ENCODE measurements around the gene PLPPR3. TPM values are rescaled to one million over a fixed set of nuclear protein-coding genes. Genes with fewer than 3 reads are reported as not detected.

PLPPR3 gene
- total RNA-seq, 1 experiment from 2014 or later, result 57.9 TPM

DNA sequence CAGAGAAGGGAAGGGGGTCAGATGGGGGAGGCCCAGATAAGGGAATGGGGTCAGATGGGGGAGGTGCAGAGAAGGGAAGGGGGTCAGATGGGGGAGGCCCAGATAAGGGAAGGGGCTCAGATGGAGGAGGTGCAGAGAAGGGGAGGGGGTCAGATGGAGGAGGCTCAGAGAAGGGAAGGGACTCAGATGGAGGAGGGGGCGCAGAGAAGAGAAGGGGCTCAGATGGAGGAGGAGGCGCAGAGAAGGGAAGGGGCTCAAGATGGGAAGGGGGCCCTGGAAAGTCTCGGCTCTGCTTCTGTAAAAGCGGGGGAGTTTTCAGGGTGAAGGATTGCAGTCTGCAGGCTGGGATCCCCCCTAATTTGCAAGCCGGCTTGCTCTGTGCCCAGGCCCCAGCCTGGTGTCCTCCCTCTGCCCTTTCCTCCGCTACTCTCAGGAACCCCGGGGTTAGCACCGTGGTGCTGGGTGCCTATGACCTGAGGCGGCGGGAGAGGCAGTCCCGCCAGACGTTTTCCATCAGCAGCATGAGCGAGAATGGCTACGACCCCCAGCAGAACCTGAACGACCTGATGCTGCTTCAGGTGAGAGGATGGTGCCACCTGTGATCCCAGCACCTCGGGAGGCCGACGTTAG lies 7.5 kb upstream of the PLPPR3 start:
- WGBS (ENCODE audit: extremely low coverage, insufficient read length, low lambda C conversion rate), result no CpG with 5 or more reads among the region's 18 CpGs
- no peak overlapping the region for H3K27ac ChIP-seq (ENCODE audit: insufficient read length, low read depth, low read length)
- H3K9ac ChIP-seq (ENCODE audit: extremely low read depth, insufficient read length, low read length), result no peak overlapping the region
- H3K56ac ChIP-seq (ENCODE audit: insufficient read length, low read depth, low read length), result no peak overlapping the region
- no peak overlapping the region for H2AK5ac ChIP-seq (ENCODE audit: insufficient read length, low read length)
- H4K20me1 ChIP-seq (ENCODE audit: control insufficient read depth, insufficient read depth, insufficient read length), result no peaks in the 10 kb centered on the region
- no peak overlapping the region for H3K14ac ChIP-seq (ENCODE audit: insufficient read depth, low read length)
- Mint-ChIP-seq H3K27ac (no peak overlapping the region), H3K4me3 (no peak overlapping the region), H3K27me3 (ENCODE audit: low read depth) (peaks cover 3% of the 10 kb centered on the region; the same call in 1 of the 2 replicates), H3K9me3 (no peaks in the 10 kb centered on the region), H3K36me3 (ENCODE audit: insufficient read depth in 1 of 3, low read depth in 3 of 3) (no peaks in the 10 kb centered on the region), H3K4me1 (0 out of 4 replicates have a peak, but pooled peaks cover 0 to 3% of the 10 kb centered on the region in 2 experiments)
- no peak overlapping the region for H3K4me2 ChIP-seq (ENCODE audit: insufficient read depth, insufficient read length, low read length)
- H3K23ac ChIP-seq (ENCODE audit: insufficient read length, low read depth, low read length), result no peak overlapping the region
- H4K5ac ChIP-seq (ENCODE audit: insufficient read length, low read depth, low read length), result no peak overlapping the region
- no peaks in the 10 kb centered on the region for H3K79me2 ChIP-seq (ENCODE audit: insufficient read depth, low read length)
- no peaks in the 10 kb centered on the region for H3K4me1 ChIP-seq (ENCODE audit: insufficient read depth, low read length)
- H3K4ac ChIP-seq (ENCODE audit: low read depth, low read length), result no peak overlapping the region
- H2AFZ ChIP-seq (ENCODE audit: low read length), result no peak overlapping the region
- no peaks in the 10 kb centered on the region for H3K27me3 ChIP-seq (ENCODE audit: insufficient read depth, low read length)
- no peak overlapping the region for H2BK120ac ChIP-seq (ENCODE audit: low read depth, low read length, poor library complexity, severe bottlenecking)
- H3K79me1 ChIP-seq (ENCODE audit: insufficient read depth, low read depth, low read length, poor library complexity, severe bottlenecking), result no peaks in the 10 kb centered on the region
- H3T11ph ChIP-seq (ENCODE audit: low read length), result no peak overlapping the region
- H3K9me3 ChIP-seq (ENCODE audit: control insufficient read depth, low read depth, low read length), result no peaks in the 10 kb centered on the region
- no peak overlapping the region for H4K8ac ChIP-seq (replicated peaks; ENCODE audit: insufficient read length, low read depth, low read length)
- no peak for DNase-seq
- H2BK12ac ChIP-seq (ENCODE audit: insufficient read length, low read depth, low read length), result no peak overlapping the region
- H2BK20ac ChIP-seq (ENCODE audit: low read depth, low read length, poor library complexity, severe bottlenecking), result no peak overlapping the region
- no peak overlapping the region for H4K91ac ChIP-seq (ENCODE audit: insufficient read length, low read depth, low read length)
- no peak overlapping the region for H2BK15ac ChIP-seq (ENCODE audit: low read depth, low read length)
- H2BK5ac ChIP-seq (ENCODE audit: insufficient read length, low read length), result no peak overlapping the region
- H3K23me2 ChIP-seq (ENCODE audit: insufficient read length, low read depth, low read length, poor library complexity, severe bottlenecking), result no peaks in the 10 kb centered on the region
- no peak for TF ChIP-seq CTCF (conservative IDR thresholded peaks at IDR 0.05)
- no peak overlapping the region for H3K18ac ChIP-seq (ENCODE audit: insufficient read length, low read depth, low read length)

Measured in H9 (cell line).